CD14-positive monocyte (primary cell): Measurements from ENCODE around the gene TNIP1. TPM values are rescaled to one million over a fixed set of nuclear protein-coding genes. Genes with fewer than 3 reads are reported as not detected.

Experiments
- DNase-seq, 3 donors: peaks; one replicate each; pipeline ENCODE4 v3.0.0-alpha.2; 2011 to 2022
- H2AFZ ChIP-seq: 2 replicates; pipeline ENCODE4 v1.6.0; 2012; ENCODE audit warnings: mild to moderate bottlenecking, low read depth, low read length, inconsistent platforms; ENCODE audit not compliant: insufficient read depth, poor library complexity, severe bottlenecking
- H3K27ac ChIP-seq, 2 donors: 1 replicate in 1 of 2; 2 replicates in 1 of 2; pipeline ENCODE4 v1.5.1; 2012 to 2013; ENCODE audit warnings: low read length in 2 of 2, control low read depth in 1 of 2, inconsistent platforms in 1 of 2, low read depth in 1 of 2, mild to moderate bottlenecking in 1 of 2
- H3K27me3 ChIP-seq, 2 donors: one replicate each; pipeline versions ENCODE4 v1.6.0 to v1.6.1; 2011 to 2013; ENCODE audit warnings: low read length in 2 of 2; ENCODE audit not compliant: control insufficient read depth in 2 of 2, insufficient read depth in 2 of 2
- H3K36me3 ChIP-seq, 2 donors: replicated peaks in 1 of 2; 1 replicate in 1 of 2; 2 replicates in 1 of 2; pipeline versions ENCODE4 v1.5.1 to v1.6.1; 2012 to 2013; ENCODE audit warnings: low read length in 2 of 2, control low read depth in 1 of 2, inconsistent platforms in 1 of 2, mild to moderate bottlenecking in 1 of 2; ENCODE audit not compliant: insufficient read depth in 2 of 2, control insufficient read depth in 1 of 2
- H3K4me1 ChIP-seq, 2 donors: 1 replicate in 1 of 2; 2 replicates in 1 of 2; pipeline versions ENCODE4 v1.5.1 to v1.6.1; 2012 to 2013; ENCODE audit warnings: low read length in 2 of 2, control low read depth in 1 of 2, inconsistent platforms in 1 of 2, mild to moderate bottlenecking in 1 of 2, moderate library complexity in 1 of 2; ENCODE audit not compliant: insufficient read depth in 2 of 2, control insufficient read depth in 1 of 2
- H3K4me2 ChIP-seq: replicated peaks from 2 replicates; pipeline ENCODE3; 2012; ENCODE audit warnings: low read length, moderate library complexity, mild to moderate bottlenecking; ENCODE audit not compliant: poor library complexity, severe bottlenecking; ENCODE audit errors: extremely low read depth
- H3K4me3 ChIP-seq, 3 experiments: fragments of 200-600 bp in 1 of 3; sonication (generic) in 1 of 3; replicated peaks in 1 of 3; 1 replicate in 2 of 3; 2 replicates in 1 of 3; pipeline ENCODE4 v1.5.1; 2011 to 2013; ENCODE audit warnings: low read length in 3 of 3, mild to moderate bottlenecking in 3 of 3, control low read depth in 2 of 3, low read depth in 2 of 3, inconsistent platforms in 1 of 3, moderate library complexity in 1 of 3
- H3K79me2 ChIP-seq: 2 replicates; pipeline ENCODE4 v1.6.0; 2012; ENCODE audit warnings: mild to moderate bottlenecking, control low read depth, inconsistent platforms, low read length, moderate library complexity; ENCODE audit not compliant: insufficient read depth
- H3K9ac ChIP-seq: 2 replicates; pipeline ENCODE4 v1.6.0; 2017; ENCODE audit warnings: low read length, mild to moderate bottlenecking; ENCODE audit not compliant: insufficient read depth, poor library complexity, severe bottlenecking
- H3K9me3 ChIP-seq, 2 donors: replicated peaks in 1 of 2; 1 replicate in 1 of 2; 2 replicates in 1 of 2; pipeline versions ENCODE4 v1.5.1 to v1.6.1; 2012 to 2013; ENCODE audit warnings: low read length in 2 of 2, control low read depth in 1 of 2; ENCODE audit not compliant: control insufficient read depth in 1 of 2, insufficient read depth in 1 of 2
- H4K20me1 ChIP-seq: 2 replicates; pipeline ENCODE4 v1.6.0; 2012; ENCODE audit warnings: mild to moderate bottlenecking, low read length, control low read depth, moderate library complexity; ENCODE audit not compliant: insufficient read depth
- H3K27ac Mint-ChIP-seq, 7 donors: one replicate each; pipeline ENCODE4 v1.8.0; 2020; ENCODE audit warnings: mild to moderate bottlenecking in 7 of 7, mixed read lengths in 7 of 7, moderate library complexity in 6 of 7, inconsistent platforms in 2 of 7
- H3K27me3 Mint-ChIP-seq, 3 donors: one replicate each; pipeline ENCODE4 v1.8.0; 2021 to 2022; ENCODE audit warnings: low read depth in 3 of 3, mild to moderate bottlenecking in 3 of 3, mixed read lengths in 3 of 3, moderate library complexity in 3 of 3, inconsistent platforms in 1 of 3
- H3K36me3 Mint-ChIP-seq, 2 donors: one replicate each; pipeline ENCODE4 v1.8.0; 2020; ENCODE audit warnings: mixed read lengths in 2 of 2, inconsistent platforms in 1 of 2, mild to moderate bottlenecking in 1 of 2
- H3K4me1 Mint-ChIP-seq: one replicate; pipeline ENCODE4 v1.8.0; 2020; ENCODE audit warnings: mild to moderate bottlenecking, mixed read lengths
- H3K4me3 Mint-ChIP-seq, 2 donors: one replicate each; pipeline ENCODE4 v1.8.0; 2020; ENCODE audit warnings: mild to moderate bottlenecking in 2 of 2, mixed read lengths in 2 of 2, moderate library complexity in 1 of 2
- H3K9me3 Mint-ChIP-seq, 7 donors: one replicate each; pipeline ENCODE4 v1.8.0; 2020 to 2022; ENCODE audit warnings: mixed read lengths in 7 of 7, mild to moderate bottlenecking in 6 of 7, moderate library complexity in 6 of 7, inconsistent platforms in 2 of 7
- CTCF ChIP-seq: fragments of 200-600 bp; IDR thresholded peaks from one replicate; pipeline ENCODE4 v1.8.0; 2022; ENCODE audit warnings: antibody characterized with exemption, mild to moderate bottlenecking
- WGBS: methylation state at CpG from one replicate; pipeline ENCODE4 v1.1.5; 2013; ENCODE audit warnings: missing lambda C conversion rate; ENCODE audit not compliant: insufficient coverage; 5-methylcytosine and 5-hydroxymethylcytosine counted together
- intact Hi-C, 2 donors: fragments of 100-400 bp; cut with micrococcal nuclease; formaldehyde crosslinking; loops; one replicate each; pipeline versions ENCODE4 v1.15.0 to v1.15.1; 2023
- polyA plus RNA-seq, 3 donors: library from polyadenylated mRNA; depleted of rRNA in 1 of 3; unstranded in 2 of 3; stranded (reverse) in 1 of 3; fragments of 300-500 nt in 2 of 3; fragments of >200 nt in 1 of 3; fragmentation: Illumina TruSeq in 2 of 3; gene quantifications; 1 replicate in 2 of 3; 2 replicates in 1 of 3; pipeline ENCODE4 v1.2.3, GENCODE V29; 2012 to 2021

Gene TNIP1
- polyA plus RNA-seq, 3 donors: 30.8 to 108 (median 46.4) TPM

- peak overlapping the region; percentile 54 to 72 for H3K4me3 Mint-ChIP-seq
- H3K27me3 Mint-ChIP-seq: peaks cover 0 to 3% (median 0%) of the 10 kb centered on the region in 3 donors
- Histone ChIP-seq H3K79me2 (peaks cover 7% of the 10 kb centered on the region), H3K27me3 (no peaks in the 10 kb centered on the region), H2AFZ (no peak overlapping the region), H3K9ac (peak overlapping the region; percentile 40), H3K36me3 (no peaks in the 10 kb centered on the region), H3K4me3 (peak overlapping the region in 2 of 3 experiments; percentile 1 to 60), H3K9me3 (no peaks in the 10 kb centered on the region), H3K4me1 (peaks cover 68 to 81% of the 10 kb centered on the region in 2 donors), H4K20me1 (no peaks in the 10 kb centered on the region), H3K27ac (peak overlapping the region in 1 of 2 donors; percentile 79), H3K4me2 (peak overlapping the region; percentile 66)
- no peak for TF ChIP-seq CTCF
- peaks cover 0 to 5% of the 10 kb centered on the region in 2 donors for H3K36me3 Mint-ChIP-seq
- 8% methylated on average over 5 of the region's 10 CpGs for WGBS
- peak overlapping the region; percentile 50 to 88 (median 75) for H3K27ac Mint-ChIP-seq
- peaks cover 81% of the 10 kb centered on the region for H3K4me1 Mint-ChIP-seq
- intact Hi-C loops: no loop called here
- no peaks in the 10 kb centered on the region for H3K9me3 Mint-ChIP-seq
- DNase-seq: peak; percentile 65 to 84 (median 70)
Observed at GRCh38 chr5:151086905-151087360, 6.1 kb upstream of the TNIP1 start.

GRCh38 chr5:151086192-151086869 lies 5.5 kb upstream of the TNIP1 start:
- Histone ChIP-seq H3K27me3 (no peaks in the 10 kb centered on the region), H3K9ac (peak overlapping the region; percentile 40), H3K27ac (peak overlapping the region; percentile 55 to 79)

More at GRCh38 chr5:151086192-151086869, 5.5 kb upstream of the TNIP1 start:
- Mint-ChIP-seq H3K27me3 (peaks cover 0 to 3% (median 0%) of the 10 kb centered on the region in 3 donors), H3K36me3 (no peaks in the 10 kb centered on the region), H3K4me3 (peak overlapping the region; percentile 54 to 72), H3K9me3 (no peaks in the 10 kb centered on the region), H3K4me1 (peaks cover 78% of the 10 kb centered on the region), H3K27ac (peak overlapping the region; percentile 70 to 93 (median 87))
- intact Hi-C loops: no loop called here
- H4K20me1 ChIP-seq: no peaks in the 10 kb centered on the region
- no peaks in the 10 kb centered on the region for H3K36me3 ChIP-seq
- peaks cover 67 to 81% of the 10 kb centered on the region in 2 donors for H3K4me1 ChIP-seq
- H3K4me2 ChIP-seq: peak overlapping the region; percentile 66
- peak in 2 of 3 donors; percentile 59 to 61 for DNase-seq
- 32% methylated on average over 6 of the region's 6 CpGs for WGBS
- H3K79me2 ChIP-seq: peaks cover 9% of the 10 kb centered on the region
- H3K4me3 ChIP-seq: peak overlapping the region in 2 of 3 experiments; percentile 1 to 60
- no peak overlapping the region for H2AFZ ChIP-seq
- H3K9me3 ChIP-seq: no peaks in the 10 kb centered on the region
- TF ChIP-seq CTCF: no peak
